Tibial nerve (tissue), 4 donors: ENCODE measurements around the gene PERM1. TPM values are rescaled to one million over a fixed set of nuclear protein-coding genes. Genes with fewer than 3 reads are reported as not detected.

Source experiments
- DNase-seq, 2 donors: peaks; one replicate each; pipeline ENCODE4 v3.0.0-alpha.2; 2019; ENCODE audit warnings: low spot score in 2 of 2
- H3K27ac ChIP-seq, 4 donors: fragments of 200-600 bp; sonication (generic) in 3 of 4; one replicate each; pipeline ENCODE4 v1.5.1; 2017 to 2019; ENCODE audit warnings: mild to moderate bottlenecking in 1 of 4
- H3K27me3 ChIP-seq, 2 donors: fragments of 200-600 bp; sonication (generic) in 1 of 2; one replicate each; pipeline versions ENCODE4 v1.5.1 to v1.6.0; 2017 to 2019
- H3K36me3 ChIP-seq, 3 donors: fragments of 200-600 bp; sonication (generic); one replicate each; pipeline ENCODE4 v1.5.1; 2018 to 2019
- H3K4me1 ChIP-seq, 4 donors: fragments of 200-600 bp; sonication (generic) in 3 of 4; one replicate each; pipeline ENCODE4 v1.5.1; 2017 to 2019
- H3K4me3 ChIP-seq, 4 donors: fragments of 200-600 bp; sonication (generic) in 3 of 4; one replicate each; pipeline ENCODE4 v1.5.1; 2017 to 2019; ENCODE audit warnings: mild to moderate bottlenecking in 1 of 4, moderate library complexity in 1 of 4
- H3K9me3 ChIP-seq, 4 donors: fragments of 200-600 bp; sonication (generic) in 3 of 4; one replicate each; pipeline ENCODE4 v1.5.1; 2017 to 2019
- EP300 ChIP-seq, 2 donors: sonication (generic); formaldehyde crosslinking; IDR thresholded peaks; one replicate each; pipeline ENCODE4 v1.6.1; 2017; ENCODE audit warnings: antibody characterized with exemption in 2 of 2, mild to moderate bottlenecking in 1 of 2
- POLR2A ChIP-seq, 2 donors: fragments of 450-650 bp; IDR thresholded peaks; one replicate each; pipeline ENCODE4 v1.6.1; 2017; ENCODE audit warnings: antibody characterized with exemption in 2 of 2, mild to moderate bottlenecking in 2 of 2, moderate library complexity in 2 of 2
- WGBS, 2 donors: methylation state at CpG; one replicate each; pipeline ENCODE4 v1.1.5; 2018; 5-methylcytosine and 5-hydroxymethylcytosine counted together
- total RNA-seq, 4 donors: library from RNA; depleted of rRNA; stranded (reverse); fragments of >200 nt; gene quantifications; one replicate each; pipeline ENCODE4 v1.1.0, GENCODE V29; 2016
- TF ChIP-seq, protein P1 (sequence below), 5 experiments: fragments of 200-600 bp in 3 of 5; fragments of 450-650 bp in 2 of 5; sonication (generic) in 3 of 5; IDR thresholded peaks; one replicate each; pipeline ENCODE4 v1.5.1; 2016 to 2019; ENCODE audit warnings: antibody characterized with exemption in 5 of 5, mild to moderate bottlenecking in 3 of 5, moderate library complexity in 2 of 5

PERM1 gene
- total RNA-seq, 4 donors from 2014 or later = 0.22 to 0.78 TPM; not detected in 2

DNA sequence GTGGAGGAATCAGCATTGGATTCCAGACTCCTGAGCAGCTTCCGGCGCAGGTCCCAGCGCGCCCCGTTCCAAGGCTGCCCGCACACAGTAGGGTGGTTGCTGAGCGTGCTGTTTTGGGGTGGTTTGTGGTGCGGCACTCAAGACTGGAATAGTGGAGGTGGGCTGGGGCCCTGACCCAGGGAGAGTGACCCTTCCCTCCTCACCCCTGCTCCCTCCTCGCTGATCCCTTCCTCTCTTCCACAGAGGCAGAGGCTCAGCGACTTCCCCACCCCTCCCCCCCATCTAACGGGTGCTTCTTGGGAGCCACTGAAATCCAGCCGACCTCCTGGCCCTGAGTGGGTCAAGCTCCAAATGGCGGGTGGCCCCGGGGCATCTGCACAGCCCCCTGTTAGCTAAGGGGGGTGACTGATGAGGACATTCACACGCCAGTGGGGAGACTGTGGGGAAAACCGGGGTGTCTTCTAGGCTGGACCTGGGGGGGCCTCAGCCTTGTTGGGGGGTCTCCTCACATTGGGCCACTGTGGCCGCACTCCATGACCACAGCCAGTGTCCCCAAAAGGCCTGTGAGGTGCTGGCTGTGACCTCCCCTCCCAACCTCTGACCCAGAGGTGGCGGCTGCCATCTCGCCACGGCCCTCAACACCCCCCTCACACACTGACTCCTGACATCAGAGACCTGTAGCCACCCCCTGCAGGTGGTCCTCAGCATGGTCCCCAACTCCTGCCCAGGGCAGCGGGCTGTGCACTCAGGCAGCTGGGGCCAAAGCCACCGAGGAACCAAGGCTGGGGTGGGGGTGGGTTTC lies 21.9 kb upstream of the PERM1 start:
- H3K4me1 ChIP-seq = peaks cover 0 to 46% (median 28%) of the 10 kb centered on the region in 4 donors
- WGBS, 2 donors = 81 to 88% methylated on average over 11 to 19 of the region's 22 CpGs
- H3K4me3 ChIP-seq = no peak overlapping the region
- no peaks in the 10 kb centered on the region for H3K36me3 ChIP-seq
- no peak overlapping the region for H3K27ac ChIP-seq
- TF ChIP-seq, protein P1, sequence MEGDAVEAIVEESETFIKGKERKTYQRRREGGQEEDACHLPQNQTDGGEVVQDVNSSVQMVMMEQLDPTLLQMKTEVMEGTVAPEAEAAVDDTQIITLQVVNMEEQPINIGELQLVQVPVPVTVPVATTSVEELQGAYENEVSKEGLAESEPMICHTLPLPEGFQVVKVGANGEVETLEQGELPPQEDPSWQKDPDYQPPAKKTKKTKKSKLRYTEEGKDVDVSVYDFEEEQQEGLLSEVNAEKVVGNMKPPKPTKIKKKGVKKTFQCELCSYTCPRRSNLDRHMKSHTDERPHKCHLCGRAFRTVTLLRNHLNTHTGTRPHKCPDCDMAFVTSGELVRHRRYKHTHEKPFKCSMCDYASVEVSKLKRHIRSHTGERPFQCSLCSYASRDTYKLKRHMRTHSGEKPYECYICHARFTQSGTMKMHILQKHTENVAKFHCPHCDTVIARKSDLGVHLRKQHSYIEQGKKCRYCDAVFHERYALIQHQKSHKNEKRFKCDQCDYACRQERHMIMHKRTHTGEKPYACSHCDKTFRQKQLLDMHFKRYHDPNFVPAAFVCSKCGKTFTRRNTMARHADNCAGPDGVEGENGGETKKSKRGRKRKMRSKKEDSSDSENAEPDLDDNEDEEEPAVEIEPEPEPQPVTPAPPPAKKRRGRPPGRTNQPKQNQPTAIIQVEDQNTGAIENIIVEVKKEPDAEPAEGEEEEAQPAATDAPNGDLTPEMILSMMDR (IDR thresholded peaks at IDR 0.05) = no peak
- TF ChIP-seq EP300 (IDR thresholded peaks at IDR 0.05) (no peak), POLR2A (IDR thresholded peaks at IDR 0.05) (no peak)
- no peaks in the 10 kb centered on the region for H3K9me3 ChIP-seq
- H3K27me3 ChIP-seq = peaks cover 2 to 59% of the 10 kb centered on the region in 2 donors
- DNase-seq = no peak

DNA sequence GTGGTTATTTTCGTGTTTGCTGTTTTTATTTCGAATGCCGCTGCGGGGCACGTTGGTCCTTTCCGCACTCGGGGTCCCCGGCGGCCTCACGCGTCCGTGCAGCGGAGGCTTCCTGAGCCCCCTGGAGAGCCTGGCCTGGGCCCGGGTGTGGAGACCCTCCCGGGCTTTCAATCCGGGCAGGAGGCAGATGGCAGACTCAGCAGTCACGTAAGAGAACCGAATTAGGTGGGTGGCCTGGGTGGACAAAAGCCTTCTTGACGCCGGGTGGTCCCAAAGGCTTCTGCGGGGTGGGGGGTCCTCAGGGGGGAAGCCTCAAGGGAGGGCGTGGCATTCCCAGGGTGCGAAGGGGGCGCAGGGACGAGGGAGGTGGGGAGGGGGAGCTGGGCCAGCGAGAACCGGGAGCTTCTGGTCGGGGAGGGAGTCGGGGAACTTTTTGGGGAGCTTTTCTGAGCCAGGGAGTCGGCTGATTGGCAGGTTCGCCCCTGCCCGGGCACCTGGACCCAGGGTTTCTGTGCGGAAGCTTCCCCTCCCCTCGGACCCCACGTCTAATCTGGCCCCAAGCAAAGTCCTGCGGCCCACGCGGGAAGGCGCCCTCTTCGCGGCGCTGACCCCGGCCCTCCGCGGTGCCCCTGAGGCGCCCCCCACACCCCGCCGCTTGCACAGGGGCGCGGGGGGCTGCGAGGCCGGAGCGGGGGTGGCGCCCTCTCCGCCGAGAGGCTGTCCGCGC lies 19.3 kb upstream of the PERM1 start:
- Histone ChIP-seq H3K9me3 (no peaks in the 10 kb centered on the region), H3K36me3 (no peaks in the 10 kb centered on the region), H3K4me3 (peak overlapping the region; percentile 49 to 70 (median 65)), H3K27ac (peak overlapping the region; percentile 85 to 98 (median 95)), H3K27me3 (peaks cover 2 to 69% of the 10 kb centered on the region in 2 donors), H3K4me1 (peaks cover 0 to 55% (median 29%) of the 10 kb centered on the region in 4 donors)
- DNase-seq = no peak
- TF ChIP-seq EP300 (IDR thresholded peaks at IDR 0.05) = no peak
- TF ChIP-seq, protein P1 (IDR thresholded peaks at IDR 0.05) = peak in 1 of 5 experiments; percentile 6
- WGBS, 2 donors = 1 to 2% methylated on average over 22 to 41 of the region's 58 CpGs

DNA sequence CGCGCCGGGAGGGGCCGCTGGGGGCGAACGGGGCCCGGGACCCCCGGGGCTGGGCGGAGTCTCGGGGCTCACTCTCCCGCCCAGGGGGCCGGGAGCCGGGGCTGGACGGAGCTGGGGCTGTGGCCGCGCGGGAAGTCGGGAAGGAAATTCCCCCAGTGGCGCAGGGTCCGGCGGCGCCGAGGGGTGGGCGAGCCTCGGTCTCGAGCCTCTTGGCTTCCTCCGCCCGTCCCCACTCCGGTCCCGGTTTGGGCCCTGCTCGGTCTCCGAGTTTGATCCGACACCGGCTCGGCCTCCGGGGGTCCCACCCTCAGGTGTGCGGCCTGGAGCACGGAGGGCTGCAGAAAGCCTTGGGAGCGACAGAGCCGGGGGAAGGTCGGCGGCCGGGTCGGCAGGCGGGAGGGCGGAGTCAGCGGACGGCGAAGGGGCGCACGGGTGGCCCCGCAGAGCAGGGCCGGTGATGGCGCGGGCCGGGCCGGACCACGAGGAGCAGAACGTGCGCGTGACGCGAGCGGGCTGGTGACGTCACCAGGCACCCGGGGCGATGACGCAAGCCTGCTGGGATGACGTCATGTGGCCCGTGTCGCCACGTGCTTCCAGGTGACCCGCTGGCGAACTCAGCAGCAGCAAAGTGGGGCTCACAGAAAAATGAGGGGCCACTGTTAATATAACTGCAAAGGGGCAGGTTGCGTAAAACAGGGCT lies 18.6 kb upstream of the PERM1 start:
- Histone ChIP-seq H3K36me3 (no peaks in the 10 kb centered on the region), H3K4me1 (peaks cover 0 to 53% (median 29%) of the 10 kb centered on the region in 4 donors), H3K4me3 (peak overlapping the region; percentile 49 to 70 (median 65)), H3K27ac (peak overlapping the region; percentile 85 to 98 (median 95)), H3K27me3 (peaks cover 2 to 62% of the 10 kb centered on the region in 2 donors), H3K9me3 (no peaks in the 10 kb centered on the region)
- 0 to 1% methylated on average over 8 to 39 of the region's 75 CpGs for WGBS, 2 donors
- DNase-seq = peak in 1 of 2 donors; percentile 57
- TF ChIP-seq POLR2A (IDR thresholded peaks at IDR 0.05) (peak in 1 of 2 donors; percentile 64), EP300 (IDR thresholded peaks at IDR 0.05) (peak; percentile 83 to 97)
- TF ChIP-seq, protein P1 (IDR thresholded peaks at IDR 0.05) = peak in 2 of 5 experiments; percentile 17 to 22

DNA sequence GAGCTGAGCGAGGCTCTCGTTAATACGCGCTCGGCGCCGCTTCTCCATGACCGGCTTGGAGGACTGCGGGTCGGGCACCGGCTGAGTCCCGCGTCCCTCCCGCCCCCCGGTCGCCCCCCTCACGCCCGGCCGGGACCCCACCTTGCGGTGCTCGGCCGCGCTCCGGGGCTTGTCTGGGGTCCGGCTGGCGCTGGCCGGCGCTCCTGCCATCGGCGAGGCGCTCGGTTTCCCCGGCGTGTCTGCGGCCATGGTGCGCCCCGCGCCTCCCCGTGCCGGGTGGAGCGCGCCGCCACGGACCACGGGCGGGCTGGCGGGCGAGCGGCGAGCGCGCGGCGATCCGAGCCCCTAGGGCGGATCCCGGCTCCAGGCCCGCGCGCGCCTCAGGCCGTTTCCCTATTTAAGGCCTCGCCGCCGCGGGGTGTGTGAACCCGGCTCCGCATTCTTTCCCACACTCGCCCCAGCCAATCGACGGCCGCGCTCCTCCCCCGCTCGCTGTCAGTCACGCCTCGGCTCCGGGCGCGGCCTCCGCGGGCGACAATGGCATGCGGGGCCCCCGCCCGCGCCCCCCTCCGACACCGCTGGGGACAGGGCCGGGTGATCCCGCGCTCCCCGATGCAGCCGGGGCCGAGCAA lies 17.9 kb upstream of the PERM1 start, which contains the start of gene HES4:
Gene HES4, minus strand, starts transcription at position 373 of the 632 bp plus-strand sequence. Its CDS starts 124 bp downstream, at position 249.
- Histone ChIP-seq H3K27me3 (peaks cover 0 to 55% of the 10 kb centered on the region in 2 donors), H3K27ac (peak within 1 kb of the TSS; percentile 85 to 98 (median 95)), H3K36me3 (no peaks in the 10 kb centered on the region), H3K4me3 (peak within 1 kb of the TSS; percentile 49 to 70 (median 65)), H3K9me3 (no peaks in the 10 kb centered on the region), H3K4me1 (peaks cover 0 to 46% (median 25%) of the 10 kb centered on the region in 4 donors)
- 0% methylated on average over 43 to 67 of the region's 95 CpGs for WGBS, 2 donors
- peak; percentile 53 to 72 for DNase-seq
- TF ChIP-seq, protein P1 (IDR thresholded peaks at IDR 0.05) = peak in 1 of 5 experiments; percentile 7
- peak; percentile 64 to 82 for TF ChIP-seq POLR2A (IDR thresholded peaks at IDR 0.05)
- TF ChIP-seq EP300 (IDR thresholded peaks at IDR 0.05) = peak in 1 of 2 donors; percentile 44
